Measurements from ENCODE around the gene PITPNM3.
"Not testable (repeated sequence)": the region's sequence is repeated elsewhere in the genome, so short reads cannot be mapped to it uniquely, and the experiment has no call there.

Gene PITPNM3

DNA sequence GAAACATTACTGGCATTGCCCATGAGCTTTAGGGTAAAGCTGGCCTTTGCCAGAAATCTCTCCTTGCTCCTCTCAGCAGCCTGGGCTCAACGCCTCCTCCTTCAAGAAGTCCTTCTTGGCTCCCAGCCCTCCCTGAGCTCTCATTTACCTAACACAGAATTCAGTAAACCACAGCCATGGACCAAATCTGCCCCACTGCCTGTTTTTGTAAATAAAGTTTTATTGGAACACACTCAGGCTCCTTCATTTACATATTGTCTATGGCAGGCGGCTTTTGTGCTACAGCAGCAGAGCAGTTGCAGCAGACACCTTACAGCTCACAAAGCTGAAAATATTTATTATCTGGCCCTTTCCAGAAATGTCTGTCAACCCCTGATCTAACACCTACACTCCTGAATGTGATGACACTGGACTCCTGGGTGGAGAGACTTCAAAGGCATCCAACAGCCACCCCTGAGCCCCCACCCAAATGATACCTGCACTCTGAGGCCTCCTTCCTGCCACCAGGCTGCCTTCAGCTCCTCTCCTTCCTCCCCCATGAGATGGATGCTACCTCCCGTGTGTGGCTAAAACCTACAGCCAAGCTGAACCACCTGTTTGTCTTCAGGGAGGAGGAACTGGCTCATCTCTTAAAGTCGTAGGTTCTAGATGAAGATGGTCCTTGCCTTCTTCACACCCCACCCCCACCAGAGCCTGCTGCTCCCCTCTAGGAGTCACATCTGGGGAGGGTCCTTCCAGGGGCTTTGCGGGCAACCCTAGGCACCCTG is 70.5 kb downstream of the PITPNM3 start:
- Mint-ChIP-seq H3K27me3 (peaks cover 28% of the 10 kb centered on the region), H3K4me1 (no peaks in the 10 kb centered on the region), H3K36me3 (no peaks in the 10 kb centered on the region), H3K9me3 (no peaks in the 10 kb centered on the region), H3K4me3 (no peak overlapping the region), H3K27ac (no peak overlapping the region)
- CTCF ChIA-PET, result interaction anchor here (1.1 kb wide), 1 partner anchor 13 kb away, joined by 5 read pairs; no protein-coding TSS in a partner anchor
- no peak for DNase-seq

DNA sequence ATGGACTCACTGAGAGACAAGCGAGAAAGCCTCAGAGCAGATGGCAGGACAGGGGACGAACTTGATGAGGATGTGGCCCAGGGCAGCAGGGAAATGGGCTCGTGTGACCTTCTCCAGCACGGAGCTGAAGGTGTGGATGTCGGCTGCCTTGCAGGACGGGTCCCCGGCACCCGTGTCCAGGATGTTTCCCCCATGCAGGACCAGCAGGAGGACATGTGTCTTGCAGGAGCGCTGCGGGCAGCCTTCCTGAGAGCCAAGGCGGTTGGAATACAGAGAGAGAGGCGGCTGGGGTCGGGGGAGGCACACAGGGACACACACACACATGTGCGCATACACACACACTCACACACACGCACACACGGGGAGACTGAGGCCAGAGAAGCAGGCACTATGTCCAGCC is 72.8 kb downstream of the PITPNM3 start:
- Mint-ChIP-seq H3K4me3 (no peak overlapping the region), H3K27ac (no peak overlapping the region), H3K27me3 (peaks cover 40% of the 10 kb centered on the region), H3K9me3 (no peaks in the 10 kb centered on the region), H3K4me1 (no peaks in the 10 kb centered on the region), H3K36me3 (no peaks in the 10 kb centered on the region)
- DNase-seq, result no peak
- CTCF ChIA-PET, result no interaction called here

DNA sequence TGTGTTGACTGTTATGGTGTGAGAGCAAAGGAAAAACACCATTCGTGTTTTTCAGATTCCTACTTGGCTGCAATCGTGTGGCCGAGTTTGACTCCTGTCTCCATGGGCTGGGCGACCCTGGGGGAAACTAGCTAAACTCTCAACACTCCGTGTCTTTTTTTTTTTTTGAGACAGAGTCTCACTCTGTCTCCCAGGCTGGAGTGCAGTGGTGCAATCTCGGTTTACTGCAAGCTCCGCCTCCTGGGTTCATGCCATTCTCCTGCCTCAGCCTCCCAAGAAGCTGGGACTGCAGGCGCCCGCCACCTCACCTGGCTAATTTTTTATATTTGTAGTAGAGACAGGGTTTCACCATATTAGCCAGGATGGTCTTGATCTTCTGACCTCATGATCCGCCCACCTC is 73.6 kb downstream of the PITPNM3 start:
- H3K9me3 Mint-ChIP-seq, H3K4me1 Mint-ChIP-seq, H3K36me3 Mint-ChIP-seq, DNase-seq, H3K4me3 Mint-ChIP-seq, CTCF ChIA-PET, H3K27ac Mint-ChIP-seq: not testable (repeated sequence)
- peaks cover 40% of the 10 kb centered on the region for H3K27me3 Mint-ChIP-seq

DNA sequence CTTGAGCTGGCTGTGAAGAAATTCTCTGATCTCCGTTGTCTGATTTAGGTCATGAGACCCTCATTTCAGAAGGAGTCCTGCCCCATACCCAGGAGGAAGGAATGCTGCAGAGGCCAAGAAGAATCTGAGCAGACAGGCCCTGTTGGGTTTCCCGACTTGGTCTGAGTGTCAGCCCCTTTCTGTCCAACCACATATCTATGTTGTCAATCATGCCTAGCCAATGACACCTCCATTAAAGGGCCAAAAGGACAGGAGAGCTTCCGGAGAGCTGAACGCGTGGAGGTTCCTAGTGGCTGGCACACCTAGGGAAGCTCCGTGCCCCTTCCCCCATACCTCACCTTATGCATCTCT is 74.3 kb downstream of the PITPNM3 start:
- Mint-ChIP-seq H3K27me3 (peaks cover 40% of the 10 kb centered on the region), H3K36me3 (no peaks in the 10 kb centered on the region), H3K9me3 (no peaks in the 10 kb centered on the region), H3K27ac (no peak overlapping the region), H3K4me1 (no peaks in the 10 kb centered on the region), H3K4me3 (no peak overlapping the region)
- CTCF ChIA-PET, result no interaction called here
- no peak for DNase-seq

DNA sequence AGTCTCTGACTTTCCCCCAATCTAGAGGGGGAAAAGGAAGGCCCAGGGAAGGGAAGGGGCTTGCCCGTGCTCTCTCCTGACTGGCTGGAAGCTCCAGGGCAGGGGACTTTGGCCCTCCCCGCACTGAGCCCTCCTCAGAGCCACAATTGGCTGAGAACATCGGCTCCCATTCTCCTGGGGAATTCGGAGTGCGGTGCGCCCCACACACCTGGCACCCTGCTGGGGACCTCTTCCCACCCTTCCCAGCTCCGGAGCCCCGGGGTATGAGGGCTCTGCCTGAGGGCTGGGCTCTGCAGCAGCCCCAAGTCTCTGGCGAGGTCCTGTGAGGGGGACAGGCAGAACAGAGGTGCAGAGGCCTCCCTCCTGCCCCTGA is 76.1 kb downstream of the PITPNM3 start:
- Mint-ChIP-seq H3K9me3 (no peaks in the 10 kb centered on the region), H3K27me3 (peaks cover 27% of the 10 kb centered on the region), H3K36me3 (no peaks in the 10 kb centered on the region), H3K4me3 (no peak overlapping the region), H3K27ac (no peak overlapping the region), H3K4me1 (no peaks in the 10 kb centered on the region)
- no peak for DNase-seq
- CTCF ChIA-PET, result no interaction called here

DNA sequence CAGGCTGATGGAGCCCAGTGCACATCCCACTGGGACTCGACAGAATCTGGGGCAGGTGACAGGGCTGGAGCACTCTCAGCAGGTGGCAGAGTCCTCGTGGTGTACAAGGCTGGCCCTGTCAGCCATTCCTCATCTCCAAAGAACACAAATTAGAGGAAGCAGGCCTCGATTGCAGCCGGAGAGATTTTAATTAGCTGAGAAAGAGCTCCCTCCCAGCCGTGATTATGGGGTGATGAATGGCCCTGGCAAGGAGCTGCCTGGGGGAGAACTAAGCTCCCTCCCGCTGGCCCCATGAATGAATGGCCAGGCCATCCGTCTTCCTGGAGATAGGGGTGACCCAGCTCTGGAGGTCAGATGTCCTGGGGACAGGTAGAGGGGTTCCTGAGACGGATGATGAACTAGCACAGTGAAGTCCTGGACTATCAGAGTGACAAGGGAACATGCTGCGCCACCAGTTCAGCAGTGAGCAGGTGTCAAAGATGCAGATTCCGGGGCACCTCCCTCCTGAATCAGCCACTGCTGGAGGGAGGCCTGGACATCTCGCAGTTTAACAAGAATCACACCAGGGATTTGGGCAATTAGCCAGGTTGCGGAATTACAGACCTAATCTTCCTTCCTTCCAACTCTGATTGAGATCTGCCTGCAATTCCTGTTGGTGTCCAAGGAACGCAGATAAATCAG is 76.6 kb downstream of the PITPNM3 start:
- H3K9me3 Mint-ChIP-seq, result no peaks in the 10 kb centered on the region
- no peaks in the 10 kb centered on the region for H3K4me1 Mint-ChIP-seq
- H3K27ac Mint-ChIP-seq, result no peak overlapping the region
- H3K4me3 Mint-ChIP-seq, result no peak overlapping the region
- CTCF ChIA-PET, result no interaction called here
- no peaks in the 10 kb centered on the region for H3K36me3 Mint-ChIP-seq
- peaks cover 25% of the 10 kb centered on the region for H3K27me3 Mint-ChIP-seq
- no peak for DNase-seq

DNA sequence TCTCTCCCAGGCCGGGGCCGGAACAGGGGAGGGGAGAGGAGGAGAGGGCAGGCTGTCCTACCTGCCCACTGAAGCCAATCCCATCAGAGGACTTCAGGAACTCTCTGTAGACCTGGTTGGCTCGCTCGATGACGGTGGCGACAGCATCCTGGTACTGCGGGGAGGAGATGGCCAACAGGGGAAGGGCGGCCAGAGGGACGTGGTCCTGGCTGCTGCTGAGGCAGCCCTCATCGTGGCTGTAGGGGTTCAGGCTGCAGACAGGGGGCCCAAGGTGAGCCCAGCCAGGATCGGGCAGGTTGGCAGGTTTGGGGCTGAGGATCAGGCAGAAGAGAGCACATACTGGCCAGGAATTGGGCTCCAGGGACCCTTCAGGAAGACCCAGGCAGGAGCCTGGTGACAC is 77.9 kb downstream of the PITPNM3 start:
- DNase-seq, result no peak
- CTCF ChIA-PET, result no interaction called here
- H3K36me3 Mint-ChIP-seq, result no peaks in the 10 kb centered on the region
- H3K27me3 Mint-ChIP-seq, result peaks cover 20% of the 10 kb centered on the region
- no peak overlapping the region for H3K27ac Mint-ChIP-seq
- H3K4me3 Mint-ChIP-seq, result no peak overlapping the region
- H3K4me1 Mint-ChIP-seq, result no peaks in the 10 kb centered on the region
- no peaks in the 10 kb centered on the region for H3K9me3 Mint-ChIP-seq

DNA sequence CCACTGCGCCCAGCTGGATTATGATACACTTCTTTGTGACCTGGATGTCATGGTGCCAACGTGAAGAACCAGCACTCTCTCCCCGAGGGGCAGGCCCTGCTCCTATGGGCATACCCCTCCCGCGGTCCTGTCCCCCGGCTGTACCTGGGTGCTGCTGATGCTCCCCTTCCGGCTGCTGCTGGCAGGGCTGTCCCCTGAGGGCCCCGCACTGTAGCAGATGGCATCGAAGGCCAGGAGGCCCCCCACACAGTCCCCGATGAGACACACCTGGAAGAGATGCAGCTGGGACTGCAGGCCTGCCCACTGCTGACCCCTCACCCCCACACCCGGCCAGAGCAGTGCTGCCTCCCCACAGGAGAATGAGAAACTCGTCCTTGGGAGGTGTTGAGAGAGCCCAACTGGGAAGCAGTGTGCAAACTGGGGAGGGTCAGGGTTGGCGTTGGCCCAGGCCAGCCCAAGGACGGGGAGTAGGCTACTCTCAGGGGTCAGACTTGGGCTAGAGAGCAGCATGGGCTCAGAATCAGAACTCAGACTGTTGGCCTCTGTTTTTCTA is 78.4 kb downstream of the PITPNM3 start:
- no peak overlapping the region for H3K27ac Mint-ChIP-seq
- CTCF ChIA-PET, result no interaction called here
- H3K36me3 Mint-ChIP-seq, result no peaks in the 10 kb centered on the region
- DNase-seq, result no peak
- H3K27me3 Mint-ChIP-seq, result peaks cover 24% of the 10 kb centered on the region
- H3K4me1 Mint-ChIP-seq, result no peaks in the 10 kb centered on the region
- H3K4me3 Mint-ChIP-seq, result no peak overlapping the region
- H3K9me3 Mint-ChIP-seq, result no peaks in the 10 kb centered on the region

DNA sequence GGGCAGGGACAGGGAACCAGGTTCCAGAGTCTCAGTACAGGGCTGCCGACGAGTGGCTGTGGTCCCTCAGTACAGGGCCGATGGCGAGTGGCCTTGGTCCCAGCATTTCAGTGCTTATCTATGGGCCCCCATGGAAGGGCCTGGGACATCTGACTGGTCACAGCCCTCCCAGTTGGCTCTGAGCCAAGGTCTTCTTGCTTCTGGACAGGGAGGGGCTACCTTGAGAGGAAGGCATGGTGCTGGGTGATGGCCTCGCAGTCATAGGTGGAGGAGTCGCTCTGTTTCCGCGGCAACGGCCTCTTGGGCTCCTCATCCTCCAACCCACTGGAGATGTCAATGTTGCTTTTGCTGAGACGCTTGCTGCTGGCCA is 79.6 kb downstream of the PITPNM3 start:
- Mint-ChIP-seq H3K27me3 (peaks cover 24% of the 10 kb centered on the region), H3K36me3 (no peaks in the 10 kb centered on the region), H3K9me3 (no peaks in the 10 kb centered on the region), H3K4me3 (no peak overlapping the region), H3K4me1 (no peaks in the 10 kb centered on the region), H3K27ac (no peak overlapping the region)
- CTCF ChIA-PET, result no interaction called here
- DNase-seq, result no peak

DNA sequence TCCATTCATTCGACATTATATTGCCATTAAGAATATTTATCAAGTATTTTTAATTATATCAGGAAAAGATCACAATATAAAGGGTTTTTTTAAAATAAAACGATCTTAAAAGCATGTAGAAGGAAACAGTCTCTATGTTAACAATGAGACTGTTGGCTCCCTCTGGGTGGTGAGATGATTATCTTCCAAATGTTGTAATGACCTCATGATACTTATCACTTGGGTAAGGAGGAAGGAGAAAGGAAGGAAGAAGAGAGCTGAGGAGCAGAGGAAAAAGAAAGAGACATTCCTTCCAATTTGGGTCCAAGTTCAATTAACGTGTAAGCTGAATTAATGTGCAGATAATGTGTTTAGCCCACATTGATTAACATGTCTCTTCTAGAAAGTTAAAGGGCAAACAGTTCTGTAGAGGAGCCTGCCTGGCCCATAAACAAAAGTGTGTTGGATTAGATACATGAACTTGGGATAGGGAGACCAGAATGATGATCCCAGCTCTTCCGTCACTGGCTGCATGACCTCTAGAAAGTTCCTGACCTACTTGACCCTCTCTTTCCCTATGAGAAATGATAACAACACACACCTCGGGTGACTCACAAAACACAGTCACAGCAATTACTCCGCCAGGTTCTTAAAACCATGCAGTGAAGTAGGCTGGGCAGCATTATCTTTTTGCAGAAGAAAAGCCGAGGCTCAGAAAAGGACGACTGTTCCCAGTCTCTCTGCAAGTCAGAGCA is 80.1 kb downstream of the PITPNM3 start:
- no peaks in the 10 kb centered on the region for H3K4me1 Mint-ChIP-seq
- peaks cover 24% of the 10 kb centered on the region for H3K27me3 Mint-ChIP-seq
- CTCF ChIA-PET, result interaction anchor here (1.1 to 2.1 kb wide), 2 partner anchors 27 to 165 kb away, joined by 3 to 6 read pairs; no protein-coding TSS in a partner anchor
- DNase-seq, result no peak
- H3K27ac Mint-ChIP-seq, result no peak overlapping the region
- H3K36me3 Mint-ChIP-seq, result no peaks in the 10 kb centered on the region
- no peaks in the 10 kb centered on the region for H3K9me3 Mint-ChIP-seq
- H3K4me3 Mint-ChIP-seq, result no peak overlapping the region

DNA sequence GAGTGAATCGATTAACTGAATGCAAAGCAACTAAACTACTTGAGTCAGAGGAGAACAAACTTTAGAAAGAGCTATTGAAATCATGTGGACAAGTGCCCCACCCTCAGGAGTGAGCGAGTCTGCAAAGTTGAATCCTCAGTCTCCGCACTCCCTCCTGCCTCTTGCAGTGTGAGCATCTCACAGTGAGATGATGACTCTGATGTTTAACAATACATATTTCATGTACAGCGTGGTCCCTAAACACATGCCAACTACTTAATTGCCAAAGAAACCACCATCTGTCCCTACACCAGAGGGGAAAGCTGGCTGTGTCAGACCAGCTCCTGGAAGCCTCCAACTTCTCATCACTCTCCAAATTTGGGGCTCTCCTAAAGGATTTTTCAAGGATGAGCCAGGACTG is 80.9 kb downstream of the PITPNM3 start:
- CTCF ChIA-PET, result interaction anchor here (1.1 to 2.1 kb wide), 2 partner anchors 28 to 166 kb away, joined by 3 to 6 read pairs; no protein-coding TSS in a partner anchor
- DNase-seq, result no peak
- H3K27ac Mint-ChIP-seq, result no peak overlapping the region
- no peaks in the 10 kb centered on the region for H3K36me3 Mint-ChIP-seq
- H3K4me1 Mint-ChIP-seq, result no peaks in the 10 kb centered on the region
- H3K27me3 Mint-ChIP-seq, result peaks cover 16% of the 10 kb centered on the region
- no peaks in the 10 kb centered on the region for H3K9me3 Mint-ChIP-seq
- no peak overlapping the region for H3K4me3 Mint-ChIP-seq

DNA sequence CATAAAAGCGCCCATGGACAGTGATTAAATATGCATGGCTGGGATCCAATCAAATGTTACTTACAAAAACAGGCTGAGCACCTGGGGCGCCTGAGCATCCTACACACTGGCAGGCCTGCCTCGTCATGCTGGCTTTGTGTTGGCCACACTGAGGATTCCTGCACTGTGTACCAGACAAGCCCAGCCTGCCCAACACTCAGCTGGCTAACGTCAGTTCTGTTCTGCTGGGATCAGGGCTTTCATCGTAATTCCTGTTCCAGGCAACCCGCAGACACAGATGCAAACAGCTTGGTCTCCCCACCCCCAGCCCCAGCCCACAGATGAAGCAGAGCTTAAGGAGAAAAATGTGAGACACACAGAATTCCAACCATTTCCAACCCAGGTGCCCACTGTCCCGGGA is 81.4 kb downstream of the PITPNM3 start:
- Mint-ChIP-seq H3K36me3 (no peaks in the 10 kb centered on the region), H3K27me3 (peaks cover 12% of the 10 kb centered on the region), H3K27ac (no peak overlapping the region), H3K4me3 (no peak overlapping the region), H3K9me3 (no peaks in the 10 kb centered on the region), H3K4me1 (no peaks in the 10 kb centered on the region)
- CTCF ChIA-PET, result interaction anchor here (1.1 to 2.1 kb wide), 2 partner anchors 29 to 167 kb away, joined by 3 to 6 read pairs; no protein-coding TSS in a partner anchor
- DNase-seq, result no peak

DNA sequence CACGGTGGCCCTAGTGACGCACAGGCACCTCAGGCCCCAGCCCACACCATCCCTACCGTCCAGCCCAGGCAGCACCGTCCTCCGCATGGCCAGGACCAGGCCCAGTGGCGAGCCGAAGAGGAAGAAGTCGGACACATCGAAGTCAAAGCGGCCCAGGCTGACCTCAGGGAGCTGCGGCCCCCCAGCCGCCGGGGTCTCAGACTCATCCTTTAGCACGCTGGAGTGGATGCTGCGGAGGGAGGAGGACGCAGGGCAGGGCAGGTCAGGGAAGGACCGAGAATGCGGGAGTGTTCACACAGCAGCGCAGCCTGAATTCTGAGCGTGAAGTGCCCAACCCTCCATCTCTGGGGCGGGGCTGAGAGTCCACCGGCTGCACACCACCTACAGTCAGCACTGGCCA is 82.0 kb downstream of the PITPNM3 start:
- Mint-ChIP-seq H3K9me3 (no peaks in the 10 kb centered on the region), H3K4me1 (no peaks in the 10 kb centered on the region), H3K4me3 (no peak overlapping the region), H3K27ac (no peak overlapping the region), H3K36me3 (no peaks in the 10 kb centered on the region), H3K27me3 (peaks cover 9% of the 10 kb centered on the region)
- CTCF ChIA-PET, result interaction anchor here (1.3 to 2.6 kb wide), 3 partner anchors 10 to 167 kb away, joined by 4 to 9 read pairs (median 6); no protein-coding TSS in a partner anchor
- no peak for DNase-seq

DNA sequence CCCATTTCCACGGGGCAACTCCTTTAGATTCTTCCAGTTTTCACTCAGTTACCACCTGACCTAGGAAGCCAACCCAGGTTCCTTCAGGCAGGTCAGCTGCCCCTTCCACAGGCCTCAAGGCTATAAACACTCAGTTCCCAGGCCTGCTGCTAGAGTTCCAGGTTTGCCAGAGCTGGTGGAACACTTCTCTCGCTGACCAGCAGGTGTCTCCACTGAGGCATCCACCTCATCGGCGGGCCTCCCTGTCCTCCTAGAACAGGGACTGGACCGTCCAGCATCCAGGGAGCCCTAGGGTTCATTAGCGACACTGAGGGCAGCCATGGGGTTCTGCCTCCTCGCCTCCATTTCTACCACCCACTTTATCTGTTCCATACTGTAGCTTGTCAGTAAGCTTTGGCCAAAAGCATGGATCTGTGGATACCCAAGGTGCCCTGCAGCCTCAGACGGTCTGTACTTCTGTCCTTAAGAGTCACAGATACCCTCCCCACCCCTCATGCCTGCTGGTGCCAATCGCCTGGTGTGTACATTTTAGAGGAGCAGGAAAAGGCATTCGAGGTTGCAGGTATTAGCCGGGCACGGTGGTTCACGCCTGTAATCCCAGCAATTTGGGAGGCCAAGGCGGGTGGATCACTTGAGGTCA is 83.1 kb downstream of the PITPNM3 start:
- H3K27ac Mint-ChIP-seq, result no peak overlapping the region
- no peak overlapping the region for H3K4me3 Mint-ChIP-seq
- no peaks in the 10 kb centered on the region for H3K9me3 Mint-ChIP-seq
- H3K4me1 Mint-ChIP-seq, result no peaks in the 10 kb centered on the region
- CTCF ChIA-PET, result interaction anchor here (0.7 to 3.5 kb wide), 28 partner anchors 11 to 531 kb away, joined by 3 to 17 read pairs (median 4); no protein-coding TSS in a partner anchor
- no peaks in the 10 kb centered on the region for H3K36me3 Mint-ChIP-seq
- peak; percentile 80 for DNase-seq
- H3K27me3 Mint-ChIP-seq, result peaks cover 10% of the 10 kb centered on the region

Measured in activated naive CD4-positive, alpha-beta T cell treated with anti-CD3 and anti-CD28 coated beads, Interleukin-2, amount 10 ng/mL, durations not matched to agents 7 days and 5 days (primary cell).